Muscle of leg (tissue), 11 donors: ENCODE measurements around the gene GNA14. TPM values are rescaled to one million over a fixed set of nuclear protein-coding genes. Genes with fewer than 3 reads are reported as not detected.

ENCODE experiments used
- DNase-seq: peaks from one replicate; pipeline ENCODE4 v3.0.0; 2013
- H3K27ac ChIP-seq: one replicate; pipeline ENCODE4 v1.5.1; 2013; ENCODE audit warnings: mild to moderate bottlenecking, low read length, control low read depth
- H3K27me3 ChIP-seq: one replicate; pipeline ENCODE4 v1.6.1; 2013; ENCODE audit warnings: low read length; ENCODE audit not compliant: control insufficient read depth, insufficient read depth
- H3K36me3 ChIP-seq: one replicate; pipeline ENCODE4 v1.6.1; 2013; ENCODE audit warnings: low read length; ENCODE audit not compliant: control insufficient read depth, insufficient read depth
- H3K4me1 ChIP-seq: one replicate; pipeline ENCODE4 v1.6.1; 2013; ENCODE audit warnings: low read length; ENCODE audit not compliant: control insufficient read depth, insufficient read depth
- H3K4me3 ChIP-seq: one replicate; pipeline ENCODE4 v1.5.1; 2013; ENCODE audit warnings: low read length, control low read depth
- H3K9me3 ChIP-seq: replicated peaks from 2 replicates; pipeline ENCODE4 v1.6.1; 2013; ENCODE audit warnings: low read depth, low read length; ENCODE audit not compliant: control insufficient read depth
- WGBS: methylation state at CpG from one replicate; pipeline ENCODE4 v1.1.5; 2013; ENCODE audit warnings: missing lambda C conversion rate; ENCODE audit not compliant: insufficient coverage; 5-methylcytosine and 5-hydroxymethylcytosine counted together
- polyA plus RNA-seq, 8 donors: library from polyadenylated mRNA; unstranded; fragments of 120-200 nt; gene quantifications; one replicate each; pipeline versions ENCODE4 v1.2.1 to v1.2.3, GENCODE V29; 2013; ENCODE audit warnings: inconsistent platforms in 1 of 8, low replicate concordance in 1 of 8; ENCODE audit not compliant: insufficient read length in 8 of 8, insufficient read depth in 1 of 8
- total RNA-seq: library from RNA; stranded (reverse); fragments of 120-200 nt; gene quantifications from one replicate; pipeline ENCODE4 v1.2.4, GENCODE V29; 2013

Gene GNA14
- total and polyA plus RNA-seq, 9 donors: 2.1 to 6.6 (median 3.3) TPM

DNA sequence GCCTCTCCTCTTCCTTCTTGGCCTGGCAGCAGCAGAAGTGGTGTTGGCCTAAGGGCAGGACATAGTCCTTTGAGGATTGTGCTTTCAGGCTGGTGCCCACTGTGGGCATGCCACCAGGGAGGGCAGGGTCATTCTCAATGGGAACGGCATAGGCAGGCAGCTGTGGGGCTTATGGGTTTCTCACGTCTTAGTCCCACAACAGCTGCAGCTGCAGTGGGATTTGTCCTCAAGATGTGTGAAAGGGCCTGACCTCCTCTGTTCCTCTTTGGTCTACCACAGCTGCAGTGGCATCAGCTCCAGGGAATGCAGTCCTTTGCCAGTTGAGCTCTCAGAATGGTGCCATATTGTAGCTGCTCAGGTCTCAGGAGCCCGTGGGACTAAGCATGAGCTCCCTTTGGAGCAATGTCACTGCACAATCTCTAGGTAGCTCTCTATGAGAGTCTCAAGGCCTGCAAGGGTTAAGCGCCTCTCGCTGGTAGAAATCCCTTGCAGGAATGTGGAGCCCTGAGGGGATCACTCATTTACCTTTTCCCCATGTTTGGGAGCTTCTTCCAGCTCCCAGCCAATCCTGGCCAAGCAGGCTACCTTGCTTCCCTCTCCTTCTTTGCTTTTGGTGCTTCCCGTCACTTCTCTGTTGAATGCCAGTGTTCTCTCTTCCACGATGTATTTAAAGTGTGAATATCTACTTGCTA lies 104.8 kb downstream of the GNA14 start:
- WGBS: 65% methylated on average over 5 of the region's 7 CpGs
- H3K9me3 ChIP-seq: peaks cover 19% of the 10 kb centered on the region
- no peaks in the 10 kb centered on the region for H3K36me3 ChIP-seq
- no peak overlapping the region for H3K27ac ChIP-seq
- DNase-seq: peak; percentile 47
- peaks cover 3% of the 10 kb centered on the region for H3K4me1 ChIP-seq
- H3K27me3 ChIP-seq: no peaks in the 10 kb centered on the region
- H3K4me3 ChIP-seq: no peak overlapping the region

- Histone ChIP-seq H3K4me3 (no peak overlapping the region), H3K4me1 (peaks cover 3% of the 10 kb centered on the region), H3K27me3 (no peaks in the 10 kb centered on the region), H3K27ac (no peak overlapping the region), H3K36me3 (no peaks in the 10 kb centered on the region), H3K9me3 (peaks cover 19% of the 10 kb centered on the region)
- WGBS: no CpG with 5 or more reads among the region's 1 CpG
- no peak for DNase-seq
These were observed 106.5 kb downstream of the GNA14 start for GRCh38 chr9:77541600-77541999.

GRCh38 chr9:77541055-77541454 lies 107.1 kb downstream of the GNA14 start:
- H3K27ac ChIP-seq: no peak overlapping the region
- H3K9me3 ChIP-seq: peaks cover 19% of the 10 kb centered on the region
- peaks cover 3% of the 10 kb centered on the region for H3K4me1 ChIP-seq
- no peak for DNase-seq
- no peak overlapping the region for H3K4me3 ChIP-seq
- H3K27me3 ChIP-seq: no peaks in the 10 kb centered on the region
- no peaks in the 10 kb centered on the region for H3K36me3 ChIP-seq
- WGBS: no CpG with 5 or more reads among the region's 2 CpGs

- Histone ChIP-seq H3K4me3 (no peak overlapping the region), H3K9me3 (no peaks in the 10 kb centered on the region), H3K36me3 (no peaks in the 10 kb centered on the region), H3K27ac (peak overlapping the region; percentile 6), H3K27me3 (no peaks in the 10 kb centered on the region), H3K4me1 (no peaks in the 10 kb centered on the region)
- no peak for DNase-seq
- WGBS: 89% methylated on average over 7 of the region's 7 CpGs
These were observed 113.6 kb downstream of the GNA14 start for GRCh38 chr9:77534376-77535057.

- no peak for DNase-seq
- H3K4me1 ChIP-seq: no peaks in the 10 kb centered on the region
- H3K27me3 ChIP-seq: no peaks in the 10 kb centered on the region
- H3K4me3 ChIP-seq: no peak overlapping the region
- no peaks in the 10 kb centered on the region for H3K36me3 ChIP-seq
- WGBS: 89% methylated on average over 1 of the region's 3 CpGs
- H3K27ac ChIP-seq: no peak overlapping the region
- no peaks in the 10 kb centered on the region for H3K9me3 ChIP-seq
These were observed 114.5 kb downstream of the GNA14 start for GRCh38 chr9:77533671-77534070.

DNA sequence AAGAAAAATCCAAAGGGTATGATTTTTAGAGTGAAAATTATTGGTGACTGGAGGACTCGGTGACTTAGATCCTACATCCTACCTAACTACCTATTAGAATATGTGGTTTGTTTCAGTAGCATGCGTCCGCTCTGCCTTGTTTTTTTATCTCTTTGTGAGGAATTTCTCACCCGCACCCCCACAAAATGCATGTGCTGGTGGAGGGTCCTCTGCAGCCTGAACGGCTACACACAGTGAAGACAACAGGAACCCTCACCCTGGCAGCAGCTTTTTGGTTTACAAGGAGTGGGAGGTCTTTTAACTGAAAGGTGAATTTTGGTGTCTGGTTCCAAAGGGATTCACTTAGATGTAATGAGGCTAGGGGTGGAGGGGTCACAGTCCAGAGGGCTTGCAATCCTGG lies 115.5 kb downstream of the GNA14 start:
- Histone ChIP-seq H3K27me3 (no peaks in the 10 kb centered on the region), H3K4me3 (no peak overlapping the region), H3K4me1 (no peaks in the 10 kb centered on the region), H3K36me3 (no peaks in the 10 kb centered on the region), H3K9me3 (no peaks in the 10 kb centered on the region), H3K27ac (no peak overlapping the region)
- WGBS: no CpG with 5 or more reads among the region's 5 CpGs
- no peak for DNase-seq

DNA sequence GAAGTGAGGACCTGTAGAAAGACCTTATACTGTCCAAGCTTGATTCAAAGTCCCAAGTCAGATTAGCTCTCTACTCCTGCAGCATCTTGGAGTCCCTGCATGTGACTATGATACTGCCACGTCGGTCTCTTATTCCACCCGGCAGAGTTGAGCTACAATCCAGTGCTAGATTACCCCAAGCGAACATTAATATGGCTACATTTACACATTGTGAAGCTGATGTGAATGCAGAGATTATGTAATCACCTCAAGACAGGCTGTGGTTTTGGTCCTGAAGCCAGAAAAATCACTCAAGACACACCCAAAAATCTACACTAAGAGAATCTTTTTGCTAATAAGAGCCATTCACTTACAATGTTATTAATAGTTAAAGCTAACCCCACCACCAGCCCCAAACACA lies 116.7 kb downstream of the GNA14 start:
- no peak overlapping the region for H3K4me3 ChIP-seq
- no peak overlapping the region for H3K27ac ChIP-seq
- no peaks in the 10 kb centered on the region for H3K36me3 ChIP-seq
- no peak for DNase-seq
- no CpG with 5 or more reads among the region's 4 CpGs for WGBS
- H3K9me3 ChIP-seq: no peaks in the 10 kb centered on the region
- no peaks in the 10 kb centered on the region for H3K4me1 ChIP-seq
- no peaks in the 10 kb centered on the region for H3K27me3 ChIP-seq

DNA sequence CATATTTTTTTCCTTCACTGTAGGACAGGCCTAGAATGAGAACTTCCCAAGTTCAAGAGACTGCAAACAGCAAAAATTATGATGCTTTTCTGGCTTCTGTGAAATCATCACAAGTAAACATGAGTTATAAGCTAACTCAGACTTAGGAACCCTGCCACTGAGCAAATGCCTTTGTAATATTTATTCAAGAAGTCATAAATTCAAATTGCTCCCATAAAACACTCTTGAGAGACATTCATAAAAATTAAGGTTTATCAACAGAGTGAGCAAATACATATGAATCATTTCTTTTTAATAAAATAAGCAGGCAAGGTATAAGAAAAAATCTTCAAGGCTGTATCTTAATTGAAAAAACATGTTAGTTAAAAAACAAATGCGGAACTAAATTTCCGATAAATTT lies 124.2 kb downstream of the GNA14 start:
- H3K4me1 ChIP-seq: no peaks in the 10 kb centered on the region
- no peaks in the 10 kb centered on the region for H3K27me3 ChIP-seq
- no peaks in the 10 kb centered on the region for H3K36me3 ChIP-seq
- no CpG with 5 or more reads among the region's 2 CpGs for WGBS
- peak; percentile 32 for DNase-seq
- H3K9me3 ChIP-seq: no peaks in the 10 kb centered on the region
- no peak overlapping the region for H3K27ac ChIP-seq
- no peak overlapping the region for H3K4me3 ChIP-seq

GRCh38 chr9:77521091-77521490 lies 127.0 kb downstream of the GNA14 start:
- Histone ChIP-seq H3K27me3 (no peaks in the 10 kb centered on the region), H3K4me1 (no peaks in the 10 kb centered on the region), H3K27ac (peak overlapping the region; percentile 21), H3K36me3 (no peaks in the 10 kb centered on the region), H3K4me3 (no peak overlapping the region), H3K9me3 (no peaks in the 10 kb centered on the region)
- WGBS: no CpG with 5 or more reads among the region's 3 CpGs
- DNase-seq: peak; percentile 87

- Histone ChIP-seq H3K36me3 (no peaks in the 10 kb centered on the region), H3K4me3 (no peak overlapping the region), H3K4me1 (peaks cover 4% of the 10 kb centered on the region), H3K27me3 (no peaks in the 10 kb centered on the region), H3K9me3 (no peaks in the 10 kb centered on the region), H3K27ac (no peak overlapping the region)
- no CpG with 5 or more reads among the region's 1 CpG for WGBS
- DNase-seq: no peak
These were observed 129.4 kb downstream of the GNA14 start for GRCh38 chr9:77518688-77519087.
